HG02884 (cell line): ENCODE data around the gene DGKB.
A peak's percentile ranks its signal among the peaks of the same experiment; 100 is the strongest.

Experiments
- ATAC-seq: cut with Tn5 transposase; IDR thresholded peaks from one replicate; pipeline ENCODE4 v1.9.1; 2021; ENCODE audit warnings: mild to moderate bottlenecking, moderate library complexity; ENCODE audit not compliant: unreplicated experiment

Gene DGKB

GRCh38 chr7:14761510-14762296, 140.8 kb downstream of the DGKB start:
- ATAC-seq: no peak

GRCh38 chr7:14760730-14761478, 141.6 kb downstream of the DGKB start:
- no peak for ATAC-seq

DNA sequence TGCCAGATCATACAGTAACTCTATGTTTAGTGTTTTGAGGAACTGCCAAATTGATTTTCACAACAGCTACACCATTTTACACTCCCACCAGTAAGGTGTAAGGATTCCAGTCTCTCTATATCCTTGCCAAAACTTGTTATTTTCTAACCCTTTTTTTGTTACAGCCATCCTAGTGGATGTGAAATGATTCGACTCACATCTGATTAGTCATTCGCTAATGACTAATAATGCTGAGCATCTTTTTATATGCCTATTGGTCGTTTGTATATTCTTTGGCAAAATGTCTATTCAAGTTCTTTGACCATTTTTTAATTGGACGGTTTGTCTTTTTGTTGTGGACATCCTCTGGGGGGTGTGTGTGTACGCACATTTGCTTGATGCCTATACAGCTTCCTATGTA, 142.8 kb downstream of the DGKB start:
- no peak for ATAC-seq

GRCh38 chr7:14754631-14755030, 147.9 kb downstream of the DGKB start:
- ATAC-seq: no peak

DNA sequence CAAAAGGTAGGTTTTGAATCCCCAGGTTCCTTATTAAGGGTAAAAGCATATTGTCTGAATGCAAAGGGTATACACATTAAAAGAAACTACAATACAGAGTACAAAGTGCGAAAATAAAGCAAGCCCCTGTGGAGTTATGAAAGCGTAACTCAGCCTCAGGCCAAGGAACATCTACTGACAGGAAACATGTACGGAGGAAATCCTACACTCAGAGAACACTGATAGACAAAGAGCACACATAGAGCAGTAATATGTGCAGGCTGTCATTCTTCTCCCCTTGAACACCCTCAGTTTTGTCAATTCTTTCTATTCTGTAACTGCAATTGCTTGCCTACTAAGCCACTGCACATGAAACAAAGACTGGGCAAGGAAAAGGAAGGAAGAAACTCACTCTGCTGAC, 150.2 kb downstream of the DGKB start:
- no peak for ATAC-seq

- no peak for ATAC-seq
Measured at GRCh38 chr7:14751461-14751860, 151.1 kb downstream of the DGKB start.

GRCh38 chr7:14748461-14748860, 154.1 kb downstream of the DGKB start:
- ATAC-seq: no peak

DNA sequence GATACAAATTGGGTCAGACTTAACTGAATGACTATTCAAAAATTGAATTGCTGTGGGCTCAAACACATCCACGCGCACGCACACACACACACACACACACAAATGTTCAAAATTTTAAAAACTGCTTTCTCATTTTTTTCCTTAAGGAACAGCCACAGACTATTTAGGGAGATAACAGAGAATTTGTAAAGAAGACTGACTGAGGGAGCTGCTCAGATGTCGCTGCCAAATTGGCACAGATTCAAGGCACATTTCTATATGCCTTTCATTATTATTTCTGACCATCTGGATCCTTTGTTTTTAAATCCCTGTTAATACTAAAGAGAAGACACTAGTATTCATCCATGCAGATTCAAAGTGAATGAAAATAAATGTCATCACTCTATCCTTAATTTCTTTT, 154.8 kb downstream of the DGKB start:
- no peak for ATAC-seq

GRCh38 chr7:14745076-14745475, 157.5 kb downstream of the DGKB start:
- no peak for ATAC-seq

- ATAC-seq: no peak
Measured at GRCh38 chr7:14740606-14741005, 161.9 kb downstream of the DGKB start.

DNA sequence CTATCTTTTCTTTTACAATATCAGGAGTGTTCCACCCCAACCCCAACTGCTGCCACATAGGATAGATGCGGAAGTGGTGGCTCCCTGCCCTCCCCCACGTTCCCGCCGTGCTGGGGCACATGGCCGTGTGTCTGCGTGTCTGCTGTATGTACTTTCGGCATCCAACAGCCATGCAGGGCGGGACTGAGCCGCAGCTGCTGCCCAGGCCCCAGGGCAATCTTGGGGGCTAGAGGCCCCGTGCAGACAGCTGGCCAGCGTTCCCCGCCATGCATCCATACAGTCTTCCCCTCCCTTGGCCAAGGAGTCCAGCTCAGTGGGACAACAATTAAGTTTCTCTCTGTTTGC, 162.7 kb downstream of the DGKB start:
- no peak for ATAC-seq

DNA sequence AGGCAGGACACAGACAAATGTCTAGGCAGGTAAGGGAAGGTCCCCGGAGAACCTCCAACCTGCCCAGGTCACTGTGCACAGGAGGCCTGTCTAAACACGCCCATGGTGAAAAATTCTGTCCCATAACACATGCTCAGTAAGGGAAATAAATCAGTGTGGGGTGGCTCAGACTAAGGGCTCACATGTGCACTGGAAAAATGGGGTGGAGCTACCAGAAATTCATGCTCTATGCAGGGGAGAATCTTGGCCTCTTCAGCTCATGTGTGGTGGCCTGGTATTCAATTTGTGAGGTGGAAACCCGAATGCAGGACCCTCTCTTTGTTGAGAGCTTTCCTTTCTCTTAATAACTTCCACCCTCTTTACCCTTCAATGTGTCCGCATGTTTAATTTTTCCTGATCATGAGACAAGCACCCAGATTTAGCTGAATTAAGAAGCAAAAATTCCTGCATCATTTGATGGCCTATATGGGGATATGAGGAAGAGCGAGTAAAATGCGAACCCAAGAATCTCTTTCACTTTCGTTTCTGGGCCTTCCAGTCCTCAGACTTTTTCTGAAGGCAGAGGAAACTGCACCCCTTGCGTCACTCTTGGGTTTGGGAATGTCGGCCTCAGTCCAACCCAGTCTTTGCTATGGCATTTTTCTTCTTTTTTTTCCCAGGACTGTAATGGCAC, 163.2 kb downstream of the DGKB start:
- no peak for ATAC-seq

GRCh38 chr7:14738086-14738485, 164.5 kb downstream of the DGKB start:
- no peak for ATAC-seq

GRCh38 chr7:14734839-14735321, 167.7 kb downstream of the DGKB start:
- no peak for ATAC-seq

DNA sequence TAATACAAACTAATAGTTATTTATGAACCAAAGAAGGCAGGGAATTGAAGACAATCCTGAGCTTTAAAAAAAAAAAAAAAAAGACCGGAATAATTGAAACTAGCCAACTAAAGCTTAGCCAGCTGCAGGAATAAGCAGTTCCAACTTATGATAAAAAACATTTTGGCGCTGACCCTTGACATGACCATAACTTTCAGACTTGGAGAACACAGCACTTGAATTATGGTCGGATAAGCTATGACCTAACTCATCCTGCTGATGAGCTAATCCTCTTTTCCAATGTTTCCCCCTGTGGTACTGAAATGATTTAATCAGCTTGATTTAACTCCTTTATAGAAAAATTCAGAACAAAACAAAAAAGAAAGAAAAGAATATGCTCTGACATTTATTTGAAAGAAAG, 181.8 kb downstream of the DGKB start:
- ATAC-seq: no peak

GRCh38 chr7:14717816-14718215, 184.7 kb downstream of the DGKB start:
- no peak for ATAC-seq

DNA sequence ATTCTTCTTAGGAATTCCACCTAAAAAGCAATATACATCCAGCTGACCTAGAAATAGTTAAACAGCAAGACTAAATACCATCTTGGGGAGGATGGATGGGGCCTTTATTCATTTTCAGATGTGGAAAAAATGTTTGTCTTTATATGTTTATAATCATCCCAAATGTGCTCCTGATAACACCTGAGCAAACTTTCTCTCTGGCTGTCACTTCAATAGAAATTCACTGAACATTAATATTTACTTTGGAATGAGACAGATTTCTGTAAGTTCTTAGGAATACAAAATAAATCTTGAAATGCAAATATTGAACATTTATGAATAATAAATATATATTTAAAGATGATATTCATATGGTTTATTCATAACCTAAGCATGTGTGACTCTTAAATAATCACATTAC, 185.4 kb downstream of the DGKB start:
- no peak for ATAC-seq

DNA sequence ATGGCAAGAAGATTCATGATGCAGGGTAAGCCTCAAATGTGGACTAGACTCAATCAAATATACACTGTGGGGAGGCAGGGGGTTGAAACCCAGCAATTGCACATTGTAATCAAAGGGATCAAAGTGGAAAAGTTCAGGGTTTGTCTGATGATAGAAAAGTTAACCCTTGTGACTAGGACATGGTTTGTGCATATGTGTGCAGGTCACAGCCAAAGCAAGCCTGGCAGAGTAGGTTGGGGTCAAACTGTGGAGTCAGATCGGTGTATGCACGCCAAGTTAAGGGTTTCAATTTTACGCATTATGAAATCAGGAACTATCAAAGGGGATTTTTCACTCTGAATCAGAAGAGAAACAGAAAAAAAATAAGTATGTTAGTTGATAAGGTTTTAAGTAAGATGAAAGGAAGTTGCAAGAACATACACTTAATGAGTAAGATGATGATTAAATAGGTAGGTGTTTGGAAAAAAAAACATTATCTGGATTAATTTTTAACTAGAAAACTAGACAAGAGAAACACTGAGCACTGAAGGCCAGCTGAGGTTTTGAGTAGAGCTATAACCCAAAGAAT, 188.3 kb downstream of the DGKB start:
- peak; percentile 98 for ATAC-seq

DNA sequence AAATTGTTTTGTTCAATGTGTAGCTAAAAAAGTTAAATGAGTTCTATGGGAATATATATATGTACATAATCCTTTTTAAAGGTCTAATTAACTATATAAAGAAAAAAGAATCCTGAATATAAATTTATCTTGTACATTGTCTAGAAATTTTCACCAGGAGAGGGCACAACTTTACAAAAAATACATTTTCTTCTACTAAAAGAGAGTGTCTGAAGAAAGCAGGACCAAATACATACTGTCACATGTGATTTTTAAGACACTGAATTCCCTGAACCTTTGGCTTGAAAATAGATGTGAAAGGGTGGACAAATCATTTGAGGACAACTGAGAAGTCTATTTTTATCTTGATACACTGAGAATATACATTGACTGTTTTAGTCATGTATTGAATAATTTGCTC, 204.3 kb downstream of the DGKB start:
- no peak for ATAC-seq

DNA sequence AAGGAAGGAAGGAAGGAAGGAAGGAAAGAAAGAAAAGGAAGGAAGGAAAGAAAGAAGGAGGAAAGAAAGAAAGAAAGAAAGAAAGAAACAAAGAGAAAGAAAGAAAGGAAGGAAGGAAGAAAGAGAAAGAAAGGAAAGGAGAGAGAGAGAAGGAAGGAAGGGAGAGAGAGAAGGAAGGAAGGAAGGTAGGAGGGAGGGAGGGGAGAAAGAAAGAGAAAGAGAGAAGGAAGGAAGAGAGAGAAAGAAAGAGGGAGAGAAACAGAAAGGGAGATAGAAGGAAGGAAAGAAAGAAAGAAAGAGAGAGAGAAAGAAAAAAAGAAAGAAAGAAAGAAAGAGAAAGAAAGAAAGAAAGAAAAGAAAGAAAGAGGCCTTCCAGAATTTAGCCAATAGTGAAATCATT, 204.9 kb downstream of the DGKB start:
- no peak for ATAC-seq

DNA sequence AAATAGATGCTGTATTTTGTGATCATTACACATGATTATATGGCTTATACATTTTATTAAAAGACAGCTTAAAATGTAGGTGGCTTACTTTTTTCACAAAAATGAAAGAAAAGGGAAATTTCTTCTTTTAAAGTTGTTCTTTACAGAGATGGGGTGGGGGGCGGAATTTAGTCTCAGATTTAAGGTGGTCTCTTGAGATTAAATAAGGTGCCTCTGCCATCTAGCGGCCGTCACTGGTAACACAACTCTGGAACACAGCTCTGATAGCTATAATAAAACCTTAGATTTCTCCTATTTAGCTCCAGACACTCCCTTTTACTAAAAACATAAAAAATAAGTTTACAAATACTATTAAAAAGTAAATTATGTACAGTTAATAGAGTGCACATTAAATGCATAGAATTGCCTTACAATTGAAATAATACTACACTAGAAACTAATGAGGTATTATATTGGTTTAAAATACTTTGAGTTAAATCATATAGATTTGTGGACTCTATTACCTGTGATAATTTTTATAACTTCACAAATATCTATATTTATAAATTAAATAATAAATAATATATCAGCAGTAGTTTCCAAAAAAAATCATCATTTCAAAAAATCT, 210.9 kb downstream of the DGKB start:
- ATAC-seq: no peak
